ENCODE results near the gene STX8. TPM values are rescaled to one million over a fixed set of nuclear protein-coding genes. Genes with fewer than 3 reads are reported as not detected.

Gene STX8
- total RNA-seq, 1 donor = 77.5 TPM

- TF ChIP-seq CTCF (IDR thresholded peaks at IDR 0.05; ENCODE audit: insufficient read depth, low read length) = no peak
- DNase-seq (ENCODE audit: low read depth) = no peak
- H3K4me3 ChIP-seq (ENCODE audit: low read depth, low read length) = no peak overlapping the region
Measured at GRCh38 chr17:9410301-9410700, 165.3 kb downstream of the STX8 start.

- DNase-seq (ENCODE audit: low read depth) = no peak
- no peak overlapping the region for H3K4me3 ChIP-seq (ENCODE audit: low read depth, low read length)
- no peak for TF ChIP-seq CTCF (IDR thresholded peaks at IDR 0.05; ENCODE audit: insufficient read depth, low read length)
Measured at GRCh38 chr17:9409878-9410277, 165.7 kb downstream of the STX8 start.

DNA sequence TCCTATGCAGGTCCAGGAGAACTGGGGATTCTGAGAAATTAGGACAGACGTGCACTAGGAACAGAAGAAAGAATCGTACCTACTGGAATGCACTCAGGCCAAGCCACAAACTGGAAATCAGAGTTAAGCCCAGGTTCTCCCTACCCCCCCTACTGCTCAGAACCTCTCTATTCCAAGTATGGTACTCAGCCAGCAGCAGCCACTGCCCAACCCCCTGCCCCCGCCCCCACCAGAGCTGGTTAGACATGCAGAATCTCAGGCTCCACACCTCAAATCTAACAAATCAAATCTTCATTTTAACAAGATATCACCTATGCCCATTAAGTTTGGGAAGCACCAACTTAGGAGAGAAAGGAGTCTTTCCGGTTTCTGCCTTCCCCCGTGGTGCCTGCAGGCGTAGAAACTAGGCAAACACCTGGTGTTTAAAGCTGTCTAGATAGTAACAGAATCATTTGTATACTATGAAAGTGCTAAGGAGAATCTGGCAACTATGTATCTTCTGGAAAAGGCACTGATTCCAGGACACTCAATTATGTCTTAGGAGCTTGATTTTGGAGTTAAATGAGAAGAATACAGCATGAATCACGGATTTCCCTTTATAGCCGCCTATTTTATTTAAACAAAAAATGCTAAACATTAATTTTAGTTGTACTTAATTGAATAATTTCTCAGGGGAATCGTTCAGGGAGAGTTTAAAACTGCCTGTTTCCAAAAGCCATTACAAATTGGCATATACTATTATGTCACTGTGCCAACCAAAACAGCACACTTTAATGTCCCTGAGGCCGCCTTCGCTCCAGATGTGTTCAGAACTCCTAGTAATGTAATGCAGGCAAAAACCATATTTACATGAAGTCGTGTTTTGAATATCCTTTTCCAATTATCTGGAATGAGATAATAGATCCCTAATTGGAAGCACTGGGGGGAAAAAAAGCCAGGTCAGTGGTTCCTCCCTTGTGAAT lies 166.5 kb downstream of the STX8 start:
- H3K4me3 ChIP-seq (ENCODE audit: low read depth, low read length) = no peak overlapping the region
- peak; percentile 49 for DNase-seq (ENCODE audit: low read depth)
- TF ChIP-seq CTCF (IDR thresholded peaks at IDR 0.05; ENCODE audit: insufficient read depth, low read length) = no peak

- peak; percentile 47 for DNase-seq (ENCODE audit: low read depth)
- TF ChIP-seq CTCF (IDR thresholded peaks at IDR 0.05; ENCODE audit: insufficient read depth, low read length) = no peak
- H3K4me3 ChIP-seq (ENCODE audit: low read depth, low read length) = no peak overlapping the region
Measured at GRCh38 chr17:9408381-9408780, 167.2 kb downstream of the STX8 start.

DNA sequence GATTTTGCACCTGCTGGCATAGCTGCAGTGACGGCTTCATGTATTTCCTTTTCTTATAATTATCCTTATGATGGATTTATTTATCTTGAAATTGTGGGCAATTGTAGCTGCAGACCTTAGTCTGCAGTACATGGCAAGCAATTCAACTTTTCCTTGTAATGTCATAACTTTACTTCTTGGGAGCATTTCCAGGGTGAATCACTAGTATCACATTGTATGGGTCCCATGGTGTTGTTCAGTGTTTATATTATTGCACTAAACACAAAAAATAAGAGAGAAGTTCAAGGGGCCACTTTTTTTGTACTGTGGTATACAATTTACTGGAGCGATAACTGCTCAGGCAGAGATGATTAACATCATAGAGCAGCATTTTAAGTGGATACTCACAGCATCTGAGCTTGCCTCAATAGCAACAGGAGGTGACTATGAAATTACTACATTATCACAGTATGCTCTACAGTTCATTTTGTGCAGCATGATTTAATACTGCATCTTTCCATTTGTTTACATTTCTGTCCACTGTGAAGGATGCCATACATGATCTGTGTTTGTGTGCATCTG lies 169.5 kb downstream of the STX8 start:
- no peak for DNase-seq (ENCODE audit: low read depth)
- no peak for TF ChIP-seq CTCF (IDR thresholded peaks at IDR 0.05; ENCODE audit: insufficient read depth, low read length)
- no peak overlapping the region for H3K4me3 ChIP-seq (ENCODE audit: low read depth, low read length)

DNA sequence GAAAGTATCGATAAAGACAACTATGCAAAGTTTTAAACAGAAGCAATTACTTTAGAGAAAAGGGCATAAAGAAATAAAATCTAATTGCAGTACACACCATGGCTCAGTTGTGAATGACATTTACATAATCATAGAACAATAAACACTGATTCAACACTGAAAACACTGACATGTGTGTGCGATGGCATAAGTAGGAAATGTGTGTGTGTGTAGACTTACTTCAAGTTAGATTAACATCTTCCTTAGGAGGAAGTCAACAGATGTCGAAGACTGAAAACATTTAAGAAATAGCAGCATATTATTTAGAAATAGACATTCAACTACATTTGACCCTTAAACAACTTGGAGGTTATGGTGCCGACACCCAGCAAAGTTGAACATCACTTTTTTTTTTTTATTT lies 172.4 kb downstream of the STX8 start:
- no peak overlapping the region for H3K4me3 ChIP-seq (ENCODE audit: low read depth, low read length)
- no peak for TF ChIP-seq CTCF (IDR thresholded peaks at IDR 0.05; ENCODE audit: insufficient read depth, low read length)
- no peak for DNase-seq (ENCODE audit: low read depth)
